Testis (tissue), 2 donors: ENCODE data around the gene RPTOR.

Source experiments
- CTCF ChIP-seq, 3 experiments: fragments of 450-650 bp in 2 of 3; fragments of 200-600 bp in 1 of 3; sonication (generic) in 1 of 3; IDR thresholded peaks; one replicate each; pipeline ENCODE4 v1.5.1; 2016 to 2019; ENCODE audit warnings: antibody characterized with exemption in 3 of 3, mild to moderate bottlenecking in 2 of 3, moderate library complexity in 1 of 3
- POLR2A ChIP-seq: fragments of 450-650 bp; IDR thresholded peaks from one replicate; pipeline ENCODE4 v1.6.1; 2017; ENCODE audit warnings: antibody characterized with exemption, mild to moderate bottlenecking, moderate library complexity

GRCh38 chr17:80702315-80703141, 157.9 kb downstream of the RPTOR start:
- TF ChIP-seq CTCF (IDR thresholded peaks at IDR 0.05): no peak
- TF ChIP-seq POLR2A: no peak
